GM12801 (cell line): ENCODE results near the gene HSPA8.

ENCODE experiments used
- TF ChIP-seq, protein P1 (sequence below): IDR thresholded peaks from one replicate; pipeline ENCODE4 v1.5.1; 2011; ENCODE audit warnings: control low read depth; ENCODE audit not compliant: insufficient read length; ENCODE audit errors: extremely low read depth

The HSPA8 gene

DNA sequence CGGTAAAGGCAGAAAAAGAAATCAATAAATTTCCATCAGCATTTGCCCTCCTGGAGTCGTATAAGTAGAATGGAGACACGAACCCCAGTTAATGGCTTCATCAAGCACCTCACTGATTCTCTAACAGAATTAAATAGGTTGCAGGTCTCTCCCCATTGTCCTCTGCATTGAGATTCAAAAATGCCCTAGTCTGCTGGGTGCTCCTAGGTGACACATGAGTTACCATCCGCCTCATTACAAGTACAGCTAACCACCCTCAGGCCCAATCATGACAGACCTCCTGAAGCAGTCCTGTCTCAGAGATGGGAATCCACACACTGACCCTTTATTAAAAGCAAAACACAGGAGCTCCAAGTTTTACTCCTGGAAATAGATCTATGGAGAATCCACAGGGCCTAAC, 31.4 kb downstream of the HSPA8 start:
- TF ChIP-seq, protein P1, sequence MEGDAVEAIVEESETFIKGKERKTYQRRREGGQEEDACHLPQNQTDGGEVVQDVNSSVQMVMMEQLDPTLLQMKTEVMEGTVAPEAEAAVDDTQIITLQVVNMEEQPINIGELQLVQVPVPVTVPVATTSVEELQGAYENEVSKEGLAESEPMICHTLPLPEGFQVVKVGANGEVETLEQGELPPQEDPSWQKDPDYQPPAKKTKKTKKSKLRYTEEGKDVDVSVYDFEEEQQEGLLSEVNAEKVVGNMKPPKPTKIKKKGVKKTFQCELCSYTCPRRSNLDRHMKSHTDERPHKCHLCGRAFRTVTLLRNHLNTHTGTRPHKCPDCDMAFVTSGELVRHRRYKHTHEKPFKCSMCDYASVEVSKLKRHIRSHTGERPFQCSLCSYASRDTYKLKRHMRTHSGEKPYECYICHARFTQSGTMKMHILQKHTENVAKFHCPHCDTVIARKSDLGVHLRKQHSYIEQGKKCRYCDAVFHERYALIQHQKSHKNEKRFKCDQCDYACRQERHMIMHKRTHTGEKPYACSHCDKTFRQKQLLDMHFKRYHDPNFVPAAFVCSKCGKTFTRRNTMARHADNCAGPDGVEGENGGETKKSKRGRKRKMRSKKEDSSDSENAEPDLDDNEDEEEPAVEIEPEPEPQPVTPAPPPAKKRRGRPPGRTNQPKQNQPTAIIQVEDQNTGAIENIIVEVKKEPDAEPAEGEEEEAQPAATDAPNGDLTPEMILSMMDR: no peak

DNA sequence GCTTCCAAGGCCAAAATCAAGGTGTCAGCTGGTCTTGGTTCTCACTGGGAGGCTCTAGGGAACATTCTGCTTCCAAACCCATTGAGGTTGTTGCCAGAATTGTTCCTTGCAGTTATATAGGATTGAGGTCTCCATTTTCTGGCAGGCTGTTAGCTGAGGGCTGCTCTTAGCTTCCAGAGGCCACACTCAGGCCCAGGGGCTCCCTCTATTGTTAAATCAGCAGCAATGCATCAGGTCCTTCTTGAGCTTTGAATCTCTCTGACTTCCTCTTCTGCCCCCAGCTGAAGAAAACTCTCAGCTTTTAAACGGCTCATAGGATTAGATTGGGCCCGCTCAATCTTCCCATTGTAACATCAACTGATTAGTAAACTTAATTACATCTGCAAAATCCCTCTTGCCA, 41.0 kb downstream of the HSPA8 start:
- TF ChIP-seq, protein P1: no peak

DNA sequence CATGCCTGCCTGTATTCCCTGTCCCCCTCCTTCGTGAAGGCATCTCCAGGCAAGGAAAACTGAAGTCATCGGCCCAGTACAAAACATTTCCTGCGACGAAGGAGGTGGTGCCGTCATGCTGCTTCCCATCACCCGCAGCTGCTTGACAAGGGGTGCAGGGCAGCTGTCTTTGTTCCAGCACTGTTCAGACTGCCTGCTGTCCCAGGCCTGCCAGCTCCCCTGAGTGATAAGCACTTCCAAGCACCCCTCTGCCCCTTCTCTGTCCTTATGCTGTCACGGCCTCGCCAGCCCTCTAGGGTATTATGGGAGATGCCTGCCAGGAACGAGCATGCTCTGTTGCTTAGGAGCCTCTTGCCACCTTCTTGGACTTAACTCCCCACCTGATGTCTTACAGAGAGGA, 43.2 kb downstream of the HSPA8 start:
- TF ChIP-seq, protein P1: no peak

DNA sequence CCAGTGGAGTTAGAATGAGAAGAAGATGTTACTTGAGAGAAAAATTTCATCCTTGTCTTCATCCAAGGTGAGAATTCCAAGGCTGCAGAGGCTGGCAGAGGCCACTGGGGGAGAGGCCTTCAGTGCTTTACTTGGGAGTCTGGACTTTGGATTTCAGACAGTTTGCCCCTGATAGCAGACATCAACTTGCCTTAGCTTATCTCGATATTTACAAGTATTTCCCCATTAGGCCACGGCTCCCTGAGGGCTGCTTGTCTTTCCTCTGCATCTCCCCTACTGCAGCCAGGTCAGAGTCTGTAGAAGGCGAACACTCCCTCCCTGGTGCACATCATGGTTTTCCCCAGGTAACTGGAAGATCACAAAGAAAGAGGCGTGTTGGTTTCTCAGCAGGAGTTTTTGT, 50.4 kb downstream of the HSPA8 start:
- TF ChIP-seq, protein P1: no peak
